ENCODE data around the gene OR10G8.

OR10G8 gene

DNA sequence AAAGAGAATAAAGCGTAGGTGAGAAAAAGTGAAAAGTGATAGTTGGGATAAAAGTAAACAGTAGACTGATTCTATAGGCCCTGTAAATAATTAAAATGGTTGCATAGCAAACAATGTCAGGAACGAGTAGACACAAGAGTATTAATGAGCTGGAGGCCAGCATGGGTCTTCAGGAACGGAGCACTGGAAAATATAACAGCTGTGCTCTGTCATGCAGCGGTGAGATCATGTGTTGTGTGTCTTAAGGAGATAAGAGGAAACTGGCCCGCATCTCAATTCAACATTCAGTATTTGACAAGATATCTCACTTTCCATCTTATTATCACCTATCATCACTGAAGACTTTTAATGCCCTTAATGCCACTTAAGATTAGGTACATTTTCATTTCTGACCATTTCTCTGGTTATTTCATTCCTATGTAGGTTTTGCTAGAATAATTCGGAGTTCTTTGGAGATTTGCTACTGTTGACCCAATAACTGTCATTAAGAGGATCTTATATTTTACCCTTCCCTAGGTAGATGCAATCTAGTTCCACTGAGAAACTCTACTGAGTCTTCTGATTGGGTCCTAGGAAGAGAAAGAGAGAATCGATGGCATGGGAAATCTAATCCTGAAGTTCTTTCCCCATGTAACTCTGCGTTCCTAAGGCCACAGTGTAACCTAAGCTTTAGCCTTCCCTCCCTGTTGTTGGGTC, 53.2 kb downstream of the OR10G8 start:
- DNase-seq = no peak
